Neural cell (in vitro differentiated cells): ENCODE measurements around the gene GCC1. TPM values are rescaled to one million over a fixed set of nuclear protein-coding genes. Genes with fewer than 3 reads are reported as not detected.

Experiments used
- H2AFZ ChIP-seq: fragments of 200-600, 300-800 bp; sonication (generic), shearing (Covaris generic); 2 replicates; pipeline ENCODE4 v1.6.0; 2014; ENCODE audit warnings: low read depth, mild to moderate bottlenecking, antibody characterized with exemption, low read length, moderate library complexity
- H3F3A ChIP-seq: fragments of 200-600 bp; shearing (Covaris generic); 2 replicates; pipeline ENCODE4 v1.6.1; 2016; ENCODE audit warnings: mild to moderate bottlenecking, moderate library complexity, mixed read lengths, antibody characterized with exemption, low read length; ENCODE audit not compliant: insufficient read depth, poor library complexity, severe bottlenecking
- H3K27ac ChIP-seq: fragments of 200-600, 300-800 bp; sonication (generic), shearing (Covaris generic); 2 replicates; pipeline ENCODE4 v1.5.1; 2014; ENCODE audit warnings: mild to moderate bottlenecking, low read length, moderate library complexity
- H3K27me3 ChIP-seq: fragments of 300-800, 200-600 bp; sonication (generic), shearing (Covaris generic); 2 replicates; pipeline ENCODE4 v1.6.0; 2014; ENCODE audit warnings: mild to moderate bottlenecking, low read depth, low read length, moderate library complexity; ENCODE audit not compliant: insufficient read depth
- H3K36me3 ChIP-seq: fragments of 300-800, 200-600 bp; sonication (generic), shearing (Covaris generic); 2 replicates; pipeline ENCODE4 v1.5.1; 2014; ENCODE audit warnings: mild to moderate bottlenecking, antibody characterized with exemption, low read length, moderate library complexity; ENCODE audit not compliant: insufficient read depth
- H3K4me2 ChIP-seq: fragments of 300-800, 200-600 bp; sonication (generic), shearing (Covaris generic); 2 replicates; pipeline ENCODE4 v1.6.0; 2014; ENCODE audit warnings: mild to moderate bottlenecking, low read length
- H3K4me3 ChIP-seq: fragments of 300-800, 200-600 bp; sonication (generic), shearing (Covaris generic); 2 replicates; pipeline ENCODE4 v1.5.1; 2014; ENCODE audit warnings: mild to moderate bottlenecking, low read length, moderate library complexity
- H3K79me2 ChIP-seq: fragments of 200-600 bp; shearing (Covaris generic); replicated peaks from 2 replicates; pipeline ENCODE4 v1.6.0; 2014; ENCODE audit warnings: mild to moderate bottlenecking, low read length, moderate library complexity; ENCODE audit not compliant: insufficient read depth
- H3K9ac ChIP-seq: fragments of 300-800, 200-600 bp; sonication (generic), shearing (Covaris generic); 2 replicates; pipeline ENCODE4 v1.6.1; 2016; ENCODE audit warnings: mild to moderate bottlenecking, low read length, mixed read lengths
- H3K9me2 ChIP-seq: fragments of 200-600 bp; shearing (Covaris generic); 2 replicates; pipeline ENCODE4 v1.6.1; 2016; ENCODE audit warnings: mild to moderate bottlenecking, low read length, mixed read lengths; ENCODE audit not compliant: insufficient read depth
- H3K9me3 ChIP-seq: fragments of 200-600, 300-800 bp; sonication (generic), shearing (Covaris generic); 2 replicates; pipeline ENCODE4 v1.6.1; 2016; ENCODE audit warnings: mild to moderate bottlenecking, mixed run types, low read length, moderate library complexity, mixed read lengths
- H4K20me1 ChIP-seq: fragments of 200-600 bp; shearing (Covaris generic); 2 replicates; pipeline ENCODE4 v1.6.1; 2016; ENCODE audit warnings: mild to moderate bottlenecking, mixed run types; ENCODE audit not compliant: insufficient read depth
- EP300 ChIP-seq: fragments of 450-650 bp; conservative IDR thresholded peaks from 2 replicates; pipeline ENCODE4 v1.6.1; 2014; ENCODE audit warnings: antibody characterized with exemption, mild to moderate bottlenecking, moderate library complexity; ENCODE audit not compliant: poor library complexity, severe bottlenecking
- EZH2 ChIP-seq: fragments of 200-600, 300-800 bp; shearing (Covaris generic), sonication (generic); IDR thresholded peaks from 2 replicates; pipeline ENCODE4 v1.6.1; 2014; ENCODE audit warnings: antibody characterized with exemption, low read length, borderline replicate concordance, mild to moderate bottlenecking; ENCODE audit not compliant: insufficient read depth, poor library complexity, severe bottlenecking
- MXI1 ChIP-seq: fragments of 450-650 bp; conservative IDR thresholded peaks from 2 replicates; pipeline ENCODE4 v1.6.1; 2014; ENCODE audit warnings: antibody characterized with exemption, mild to moderate bottlenecking; ENCODE audit not compliant: poor library complexity, severe bottlenecking
- POLR2AphosphoS5 ChIP-seq: IDR thresholded peaks from 2 replicates; pipeline ENCODE4 v1.6.1; 2012
- RAD21 ChIP-seq: fragments of 450-650 bp; conservative IDR thresholded peaks from 2 replicates; pipeline ENCODE4 v1.6.1; 2014; ENCODE audit warnings: antibody characterized with exemption, mild to moderate bottlenecking, moderate library complexity
- SMC3 ChIP-seq: fragments of 450-650 bp; conservative IDR thresholded peaks from 2 replicates; pipeline ENCODE4 v1.6.1; 2014; ENCODE audit warnings: antibody characterized with exemption, mild to moderate bottlenecking, moderate library complexity; ENCODE audit not compliant: poor library complexity
- TAF1 ChIP-seq: IDR thresholded peaks from 2 replicates; pipeline ENCODE4 v1.6.1; 2012; ENCODE audit warnings: low read depth
- polyA plus RNA-seq: library from polyadenylated mRNA; depleted of rRNA; stranded (reverse); fragments of >200 nt; gene quantifications from 2 replicates; pipeline ENCODE4 v1.2.3, GENCODE V29; 2014
- TF ChIP-seq, protein P1 (sequence below): IDR thresholded peaks from 2 replicates; pipeline ENCODE4 v1.6.1; 2012; ENCODE audit warnings: borderline replicate concordance
- TF ChIP-seq, protein P2 (sequence below): fragments of 450-650 bp; IDR thresholded peaks from 2 replicates; pipeline ENCODE4 v1.5.1; 2014; ENCODE audit warnings: antibody characterized with exemption, mild to moderate bottlenecking, moderate library complexity; ENCODE audit not compliant: poor library complexity, severe bottlenecking

GCC1 gene
- polyA plus RNA-seq, 1 donor from 2014 or later: 6.6 TPM

DNA sequence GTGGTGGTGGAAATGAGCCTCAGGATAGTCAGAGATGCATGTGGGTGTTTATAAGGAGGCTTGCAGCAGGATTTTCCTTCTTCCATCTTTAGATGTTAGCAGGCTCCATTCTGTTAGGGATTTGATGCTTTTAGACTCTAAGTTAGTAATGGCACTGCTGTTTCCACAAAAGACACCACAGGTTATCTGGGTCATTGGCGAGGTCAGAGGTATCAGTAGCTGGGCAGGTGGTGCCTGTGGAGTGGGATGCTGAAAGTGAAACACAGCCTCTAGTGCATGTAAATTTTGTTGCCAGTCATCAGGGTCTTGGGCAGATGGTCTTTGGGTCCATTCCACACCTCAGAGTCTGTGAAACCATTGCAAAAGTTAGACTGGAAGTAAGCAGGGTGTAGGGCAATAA lies 33.4 kb upstream of the GCC1 start:
- no peak overlapping the region for H3K9ac ChIP-seq
- no peaks in the 10 kb centered on the region for H3K9me3 ChIP-seq
- H3K4me2 ChIP-seq: no peak overlapping the region
- no peak for TF ChIP-seq SMC3
- no peak for TF ChIP-seq EP300
- TF ChIP-seq, protein P1, sequence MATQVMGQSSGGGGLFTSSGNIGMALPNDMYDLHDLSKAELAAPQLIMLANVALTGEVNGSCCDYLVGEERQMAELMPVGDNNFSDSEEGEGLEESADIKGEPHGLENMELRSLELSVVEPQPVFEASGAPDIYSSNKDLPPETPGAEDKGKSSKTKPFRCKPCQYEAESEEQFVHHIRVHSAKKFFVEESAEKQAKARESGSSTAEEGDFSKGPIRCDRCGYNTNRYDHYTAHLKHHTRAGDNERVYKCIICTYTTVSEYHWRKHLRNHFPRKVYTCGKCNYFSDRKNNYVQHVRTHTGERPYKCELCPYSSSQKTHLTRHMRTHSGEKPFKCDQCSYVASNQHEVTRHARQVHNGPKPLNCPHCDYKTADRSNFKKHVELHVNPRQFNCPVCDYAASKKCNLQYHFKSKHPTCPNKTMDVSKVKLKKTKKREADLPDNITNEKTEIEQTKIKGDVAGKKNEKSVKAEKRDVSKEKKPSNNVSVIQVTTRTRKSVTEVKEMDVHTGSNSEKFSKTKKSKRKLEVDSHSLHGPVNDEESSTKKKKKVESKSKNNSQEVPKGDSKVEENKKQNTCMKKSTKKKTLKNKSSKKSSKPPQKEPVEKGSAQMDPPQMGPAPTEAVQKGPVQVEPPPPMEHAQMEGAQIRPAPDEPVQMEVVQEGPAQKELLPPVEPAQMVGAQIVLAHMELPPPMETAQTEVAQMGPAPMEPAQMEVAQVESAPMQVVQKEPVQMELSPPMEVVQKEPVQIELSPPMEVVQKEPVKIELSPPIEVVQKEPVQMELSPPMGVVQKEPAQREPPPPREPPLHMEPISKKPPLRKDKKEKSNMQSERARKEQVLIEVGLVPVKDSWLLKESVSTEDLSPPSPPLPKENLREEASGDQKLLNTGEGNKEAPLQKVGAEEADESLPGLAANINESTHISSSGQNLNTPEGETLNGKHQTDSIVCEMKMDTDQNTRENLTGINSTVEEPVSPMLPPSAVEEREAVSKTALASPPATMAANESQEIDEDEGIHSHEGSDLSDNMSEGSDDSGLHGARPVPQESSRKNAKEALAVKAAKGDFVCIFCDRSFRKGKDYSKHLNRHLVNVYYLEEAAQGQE: no peak
- TF ChIP-seq POLR2AphosphoS5: no peak
- no peak for TF ChIP-seq RAD21
- no peaks in the 10 kb centered on the region for H3F3A ChIP-seq
- H3K4me3 ChIP-seq: no peak overlapping the region
- H4K20me1 ChIP-seq: no peaks in the 10 kb centered on the region
- H2AFZ ChIP-seq: no peak overlapping the region
- no peaks in the 10 kb centered on the region for H3K79me2 ChIP-seq
- peaks cover 40% of the 10 kb centered on the region for H3K27me3 ChIP-seq
- H3K9me2 ChIP-seq: no peaks in the 10 kb centered on the region
- H3K36me3 ChIP-seq: no peaks in the 10 kb centered on the region
- no peak overlapping the region for H3K27ac ChIP-seq

DNA sequence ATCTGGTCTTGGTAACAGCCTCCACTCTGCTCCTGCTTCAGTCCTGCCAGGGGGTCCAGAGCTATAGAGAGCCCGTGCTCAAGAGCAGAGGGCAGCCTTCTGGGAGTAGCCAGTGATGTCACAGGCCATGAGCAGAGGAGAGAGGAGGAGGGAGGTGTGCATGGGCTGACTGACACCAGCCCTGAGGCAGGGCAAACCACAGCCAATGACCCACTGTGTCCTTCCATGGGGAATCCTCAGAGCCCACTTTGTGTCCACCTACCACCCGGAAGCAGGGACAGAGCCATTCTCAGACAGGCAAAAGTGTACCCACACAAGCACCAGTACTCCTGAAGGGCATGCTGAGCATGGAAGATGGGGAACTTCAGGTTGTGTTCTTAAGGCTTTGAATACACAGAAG lies 32.6 kb upstream of the GCC1 start, which contains the start of gene PAX4:
PAX4 (minus strand) TSS at position 101 of the 400 bp plus-strand sequence. CDS start 2,214 bp downstream, outside the sequence.
- H2AFZ ChIP-seq: no peak within 1 kb of the TSS
- H3K9me3 ChIP-seq: no peaks in the 10 kb centered on the region
- H3F3A ChIP-seq: no peaks in the 10 kb centered on the region
- no peak within 1 kb of the TSS for H3K4me3 ChIP-seq
- TF ChIP-seq EZH2: no peak
- TF ChIP-seq, protein P2, sequence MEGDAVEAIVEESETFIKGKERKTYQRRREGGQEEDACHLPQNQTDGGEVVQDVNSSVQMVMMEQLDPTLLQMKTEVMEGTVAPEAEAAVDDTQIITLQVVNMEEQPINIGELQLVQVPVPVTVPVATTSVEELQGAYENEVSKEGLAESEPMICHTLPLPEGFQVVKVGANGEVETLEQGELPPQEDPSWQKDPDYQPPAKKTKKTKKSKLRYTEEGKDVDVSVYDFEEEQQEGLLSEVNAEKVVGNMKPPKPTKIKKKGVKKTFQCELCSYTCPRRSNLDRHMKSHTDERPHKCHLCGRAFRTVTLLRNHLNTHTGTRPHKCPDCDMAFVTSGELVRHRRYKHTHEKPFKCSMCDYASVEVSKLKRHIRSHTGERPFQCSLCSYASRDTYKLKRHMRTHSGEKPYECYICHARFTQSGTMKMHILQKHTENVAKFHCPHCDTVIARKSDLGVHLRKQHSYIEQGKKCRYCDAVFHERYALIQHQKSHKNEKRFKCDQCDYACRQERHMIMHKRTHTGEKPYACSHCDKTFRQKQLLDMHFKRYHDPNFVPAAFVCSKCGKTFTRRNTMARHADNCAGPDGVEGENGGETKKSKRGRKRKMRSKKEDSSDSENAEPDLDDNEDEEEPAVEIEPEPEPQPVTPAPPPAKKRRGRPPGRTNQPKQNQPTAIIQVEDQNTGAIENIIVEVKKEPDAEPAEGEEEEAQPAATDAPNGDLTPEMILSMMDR: no peak
- TF ChIP-seq TAF1: no peak
- TF ChIP-seq EP300: no peak
- TF ChIP-seq, protein P1: no peak
- TF ChIP-seq MXI1: no peak
- TF ChIP-seq POLR2AphosphoS5: no peak
- TF ChIP-seq RAD21: no peak
- H3K4me2 ChIP-seq: no peak within 1 kb of the TSS
- no peaks in the 10 kb centered on the region for H3K36me3 ChIP-seq
- no peaks in the 10 kb centered on the region for H4K20me1 ChIP-seq
- no peak within 1 kb of the TSS for H3K9ac ChIP-seq
- H3K27ac ChIP-seq: no peak within 1 kb of the TSS
- H3K27me3 ChIP-seq: peaks cover 40% of the 10 kb centered on the region
- H3K79me2 ChIP-seq: no peaks in the 10 kb centered on the region
- no peaks in the 10 kb centered on the region for H3K9me2 ChIP-seq
